OCI-M1 (cell line): ENCODE measurements around the gene FOS.

ENCODE experiments used
- DNase-seq: peaks from one replicate; lab custom pipeline; 2025; lab: John Stamatoyannopoulos, UW

FOS gene

GRCh38 chr14:75278422-75279152, at the start of gene FOS:
TSS of gene FOS (plus strand) at chr14:75278828. CDS start at chr14:75278983, 155 bp downstream.
- peak; percentile 87 for DNase-seq

GRCh38 chr14:75229661-75230139, 48.9 kb upstream of the FOS start:
- peak; percentile 39 for DNase-seq

GRCh38 chr14:75230140-75230792, 48.4 kb upstream of the FOS start:
- DNase-seq: peak; percentile 27

- no peak for DNase-seq
These were observed 47.3 kb upstream of the FOS start for GRCh38 chr14:75231320-75231719.

GRCh38 chr14:75232191-75232590, 46.4 kb upstream of the FOS start:
- no peak for DNase-seq

GRCh38 chr14:75232597-75232996, 46.0 kb upstream of the FOS start:
- DNase-seq: peak; percentile 54

GRCh38 chr14:75234173-75235115, 44.2 kb upstream of the FOS start:
- no peak for DNase-seq

GRCh38 chr14:75235198-75235597, 43.4 kb upstream of the FOS start:
- DNase-seq: peak; percentile 33

GRCh38 chr14:75236467-75236866, 42.2 kb upstream of the FOS start:
- DNase-seq: no peak

GRCh38 chr14:75236901-75237419, 41.7 kb upstream of the FOS start:
- DNase-seq: no peak

GRCh38 chr14:75238756-75239455, 39.7 kb upstream of the FOS start:
- no peak for DNase-seq

GRCh38 chr14:75240781-75241180, 37.8 kb upstream of the FOS start:
- DNase-seq: no peak

GRCh38 chr14:75242546-75243273, 35.9 kb upstream of the FOS start:
- no peak for DNase-seq

GRCh38 chr14:75244121-75244520, 34.5 kb upstream of the FOS start:
- DNase-seq: no peak

GRCh38 chr14:75246546-75247285, 31.9 kb upstream of the FOS start:
- no peak for DNase-seq

GRCh38 chr14:75247286-75247922, 31.2 kb upstream of the FOS start:
- DNase-seq: no peak

GRCh38 chr14:75247939-75248338, 30.7 kb upstream of the FOS start:
- DNase-seq: no peak

GRCh38 chr14:75249251-75249957, 29.2 kb upstream of the FOS start:
- peak; percentile 73 for DNase-seq

- DNase-seq: peak; percentile 27
These were observed 28.7 kb upstream of the FOS start for GRCh38 chr14:75249958-75250336.
